HUES6 (cell line): ENCODE results near the gene BCLAF1.

Experiments used
- H3K27ac ChIP-seq: 2 replicates; pipeline ENCODE4 v1.7.0; 2013; ENCODE audit warnings: low read depth, mild to moderate bottlenecking, low read length, inconsistent platforms
- H3K27me3 ChIP-seq: 2 replicates; pipeline ENCODE4 v1.6.1; 2013; ENCODE audit warnings: low read length; ENCODE audit not compliant: control insufficient read depth, insufficient read depth
- H3K36me3 ChIP-seq: 2 replicates; pipeline ENCODE4 v1.6.1; 2013; ENCODE audit warnings: low read length; ENCODE audit not compliant: control insufficient read depth, insufficient read depth
- H3K4me1 ChIP-seq: 2 replicates; pipeline ENCODE4 v1.6.1; 2013; ENCODE audit warnings: low read length; ENCODE audit not compliant: control insufficient read depth, insufficient read depth
- H3K4me3 ChIP-seq: 2 replicates; pipeline ENCODE4 v1.5.1; 2013; ENCODE audit warnings: low read depth, low read length
- H3K9ac ChIP-seq: one replicate; pipeline ENCODE4 v1.6.1; 2013; ENCODE audit warnings: mild to moderate bottlenecking, low read length
- H3K9me3 ChIP-seq: 2 replicates; pipeline ENCODE4 v1.6.1; 2013; ENCODE audit warnings: low read depth, low read length; ENCODE audit not compliant: control insufficient read depth, insufficient read depth

Gene BCLAF1

GRCh38 chr6:136213853-136214252, 75.8 kb downstream of the BCLAF1 start:
- Histone ChIP-seq H3K9me3 (peaks cover 4% of the 10 kb centered on the region; the same call in 1 of the 2 replicates), H3K4me3 (no peak overlapping the region), H3K27me3 (no peaks in the 10 kb centered on the region), H3K4me1 (no peaks in the 10 kb centered on the region), H3K27ac (no peak overlapping the region), H3K9ac (no peak overlapping the region), H3K36me3 (no peaks in the 10 kb centered on the region)

- no peak overlapping the region for H3K27ac ChIP-seq
- no peaks in the 10 kb centered on the region for H3K36me3 ChIP-seq
- no peak overlapping the region for H3K9ac ChIP-seq
- no peaks in the 10 kb centered on the region for H3K27me3 ChIP-seq
- H3K4me1 ChIP-seq = no peaks in the 10 kb centered on the region
- no peak overlapping the region for H3K4me3 ChIP-seq
- H3K9me3 ChIP-seq = peaks cover 4% of the 10 kb centered on the region; the same call in 1 of the 2 replicates
Measured at GRCh38 chr6:136213012-136213539, 76.6 kb downstream of the BCLAF1 start.

- no peak overlapping the region for H3K27ac ChIP-seq
- H3K4me1 ChIP-seq = no peaks in the 10 kb centered on the region
- peaks cover 4% of the 10 kb centered on the region; the same call in 1 of the 2 replicates for H3K9me3 ChIP-seq
- H3K36me3 ChIP-seq = no peaks in the 10 kb centered on the region
- H3K4me3 ChIP-seq = no peak overlapping the region
- H3K27me3 ChIP-seq = no peaks in the 10 kb centered on the region
- no peak overlapping the region for H3K9ac ChIP-seq
Measured at GRCh38 chr6:136212608-136213007, 77.0 kb downstream of the BCLAF1 start.

GRCh38 chr6:136210398-136211165, 79.1 kb downstream of the BCLAF1 start:
- Histone ChIP-seq H3K9me3 (peaks cover 4% of the 10 kb centered on the region; the same call in 1 of the 2 replicates), H3K27me3 (no peaks in the 10 kb centered on the region), H3K4me1 (no peaks in the 10 kb centered on the region), H3K4me3 (no peak overlapping the region), H3K27ac (no peak overlapping the region), H3K9ac (no peak overlapping the region), H3K36me3 (no peaks in the 10 kb centered on the region)

GRCh38 chr6:136209496-136209895, 80.2 kb downstream of the BCLAF1 start:
- no peak overlapping the region for H3K4me3 ChIP-seq
- no peaks in the 10 kb centered on the region for H3K27me3 ChIP-seq
- no peaks in the 10 kb centered on the region for H3K4me1 ChIP-seq
- H3K9ac ChIP-seq = no peak overlapping the region
- peaks cover 4% of the 10 kb centered on the region; the same call in 1 of the 2 replicates for H3K9me3 ChIP-seq
- no peak overlapping the region for H3K27ac ChIP-seq
- no peaks in the 10 kb centered on the region for H3K36me3 ChIP-seq

GRCh38 chr6:136208783-136209182, 80.9 kb downstream of the BCLAF1 start:
- H3K27me3 ChIP-seq = no peaks in the 10 kb centered on the region
- H3K4me3 ChIP-seq = no peak overlapping the region
- no peaks in the 10 kb centered on the region for H3K4me1 ChIP-seq
- H3K36me3 ChIP-seq = no peaks in the 10 kb centered on the region
- no peak overlapping the region for H3K27ac ChIP-seq
- H3K9me3 ChIP-seq = peaks cover 4% of the 10 kb centered on the region; the same call in 1 of the 2 replicates
- H3K9ac ChIP-seq = no peak overlapping the region
